GM12878 (cell line): Measurements from ENCODE around the gene TUBB1.

Experiments
- CTCF ChIP-seq, 3 experiments: IDR thresholded peaks in 2 of 3; conservative IDR thresholded peaks in 1 of 3; 2 replicates each; pipeline ENCODE4 v1.5.1; 2011; ENCODE audit warnings: low read depth in 3 of 3, low read length in 3 of 3, mild to moderate bottlenecking in 3 of 3, control low read depth in 2 of 3, moderate library complexity in 2 of 3, inconsistent platforms in 1 of 3, mixed read lengths in 1 of 3; ENCODE audit not compliant: control insufficient read depth in 2 of 3, insufficient read depth in 1 of 3; ENCODE audit errors: extremely low read depth in 1 of 3
- EP300 ChIP-seq, 2 experiments: fragments of 150-350 bp in 1 of 2; IDR thresholded peaks; 2 replicates each; pipeline ENCODE4 v1.6.1; 2011 to 2012; ENCODE audit warnings: low read depth in 2 of 2, low read length in 2 of 2, borderline replicate concordance in 1 of 2, improper control_type of control experiment in 1 of 2, inconsistent platforms in 1 of 2; ENCODE audit not compliant: control insufficient read depth in 1 of 2
- GABPA ChIP-seq: IDR thresholded peaks from 2 replicates; pipeline ENCODE4 v1.6.1; 2014; ENCODE audit warnings: antibody characterized with exemption, low read depth, mild to moderate bottlenecking, inconsistent platforms
- HDAC2 ChIP-seq: fragments of 200-600 bp; sonication (generic); IDR thresholded peaks from 2 replicates; pipeline ENCODE4 v1.6.1; 2017
- POLR2AphosphoS5 ChIP-seq: IDR thresholded peaks from 2 replicates; pipeline ENCODE4 v1.6.1; 2011; ENCODE audit warnings: mild to moderate bottlenecking, low read length, inconsistent platforms
- TAF1 ChIP-seq: IDR thresholded peaks from 2 replicates; pipeline ENCODE4 v1.6.1; 2011; ENCODE audit warnings: mild to moderate bottlenecking, low read depth, low read length, borderline replicate concordance
- ZSCAN29 ChIP-seq: fragments of 450-650 bp; IDR thresholded peaks from 2 replicates; pipeline ENCODE4 v1.6.1; 2017; ENCODE audit warnings: mild to moderate bottlenecking, moderate library complexity

GRCh38 chr20:59062081-59062480 lies 42.9 kb downstream of the TUBB1 start:
- no peak for TF ChIP-seq CTCF (IDR thresholded peaks at IDR 0.05 in 2 of 3, conservative IDR thresholded peaks at IDR 0.05 in 1 of 3; ENCODE audit: control insufficient read depth in 2 of 3, extremely low read depth in 1 of 3, insufficient read depth in 1 of 3, low read depth in 3 of 3, low read length in 3 of 3)
- no peak for TF ChIP-seq HDAC2
- TF ChIP-seq ZSCAN29: no peak
- TF ChIP-seq POLR2AphosphoS5: no peak
- TF ChIP-seq TAF1: no peak
- no peak for TF ChIP-seq EP300 (IDR thresholded peaks at IDR 0.05; ENCODE audit: borderline replicate concordance in 1 of 2, control insufficient read depth in 1 of 2, low read depth in 2 of 2, low read length in 2 of 2)
- no peak for TF ChIP-seq GABPA
